Medulla oblongata (tissue), 1 donor: Measurements from ENCODE around the gene FLNB.

ENCODE experiments used
- DNase-seq: peaks from one replicate; pipeline ENCODE4 v3.0.0-alpha.2; 2015; ENCODE audit errors: extremely low spot score

FLNB gene

GRCh38 chr3:58205981-58206380, 197.8 kb downstream of the FLNB start:
- DNase-seq: no peak

GRCh38 chr3:58206406-58207011, 198.3 kb downstream of the FLNB start:
- DNase-seq: no peak

- no peak for DNase-seq
These were observed 199.7 kb downstream of the FLNB start for GRCh38 chr3:58207954-58208353.

DNA sequence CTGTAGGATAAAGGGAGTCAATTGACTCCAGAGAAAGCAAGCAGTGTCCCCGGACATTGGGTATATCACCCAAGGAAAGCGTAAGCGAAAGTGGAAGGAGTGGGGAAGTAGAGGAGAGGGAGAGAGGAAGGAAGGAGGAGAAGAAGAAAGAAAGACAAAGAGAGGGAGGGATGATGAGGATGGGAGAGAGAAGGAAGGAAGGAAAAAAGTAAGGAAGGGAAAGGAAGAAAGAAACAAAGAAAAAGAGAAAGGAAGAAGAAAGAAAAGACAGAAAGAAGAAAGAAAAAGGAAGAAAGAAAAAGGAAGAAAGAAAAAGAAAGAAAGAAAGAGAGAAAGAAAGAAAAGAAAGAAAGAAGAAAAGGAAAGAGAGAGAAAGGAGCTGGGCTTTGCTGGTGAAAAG, 201.7 kb downstream of the FLNB start:
- no peak for DNase-seq

GRCh38 chr3:58210761-58211460, 202.7 kb downstream of the FLNB start, which contains the start of gene DNASE1L3:
Gene DNASE1L3 (minus strand): TSS chr3:58210972. CDS start chr3:58210906, 66 bp downstream.
- DNase-seq: no peak

DNA sequence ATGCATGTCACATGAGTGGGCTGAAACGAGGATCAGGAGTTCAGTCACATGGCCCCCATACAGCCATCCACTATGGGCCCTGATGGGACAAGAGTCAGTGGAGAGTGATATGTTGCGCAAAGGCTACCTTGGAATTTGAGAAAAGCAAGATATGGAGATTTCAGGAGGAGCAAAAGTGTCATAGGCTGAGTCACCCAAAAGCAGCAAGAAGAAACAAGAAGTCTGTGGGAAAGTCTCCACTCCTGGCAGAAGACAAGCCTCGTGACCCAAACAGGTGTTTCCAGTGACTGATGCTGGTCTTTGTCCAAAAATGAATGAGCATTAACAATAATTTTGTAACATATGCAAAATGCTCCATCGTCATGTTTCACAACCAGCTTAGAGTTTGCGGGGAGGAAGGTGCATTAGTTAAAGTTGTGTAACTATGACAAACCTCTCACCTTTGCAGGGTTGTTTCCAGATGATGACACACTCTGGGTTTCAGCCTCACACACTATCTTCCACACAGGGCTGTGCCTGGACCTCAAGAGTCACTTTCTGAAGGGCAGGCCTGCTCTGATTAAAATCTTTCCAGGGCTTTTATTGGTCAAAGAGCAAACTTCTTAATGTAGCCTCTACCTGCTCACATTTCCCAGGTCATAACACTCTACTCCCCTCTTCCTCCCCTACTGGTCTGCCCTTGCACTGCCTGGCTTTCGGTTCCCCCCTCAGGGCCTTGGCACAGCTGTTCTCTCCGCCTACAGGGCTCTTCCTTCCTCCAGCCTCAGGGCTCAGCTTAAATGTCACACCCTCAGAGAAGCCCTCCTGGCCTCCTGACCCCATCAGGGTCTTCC, 206.5 kb downstream of the FLNB start:
- peak; percentile 49 for DNase-seq

DNA sequence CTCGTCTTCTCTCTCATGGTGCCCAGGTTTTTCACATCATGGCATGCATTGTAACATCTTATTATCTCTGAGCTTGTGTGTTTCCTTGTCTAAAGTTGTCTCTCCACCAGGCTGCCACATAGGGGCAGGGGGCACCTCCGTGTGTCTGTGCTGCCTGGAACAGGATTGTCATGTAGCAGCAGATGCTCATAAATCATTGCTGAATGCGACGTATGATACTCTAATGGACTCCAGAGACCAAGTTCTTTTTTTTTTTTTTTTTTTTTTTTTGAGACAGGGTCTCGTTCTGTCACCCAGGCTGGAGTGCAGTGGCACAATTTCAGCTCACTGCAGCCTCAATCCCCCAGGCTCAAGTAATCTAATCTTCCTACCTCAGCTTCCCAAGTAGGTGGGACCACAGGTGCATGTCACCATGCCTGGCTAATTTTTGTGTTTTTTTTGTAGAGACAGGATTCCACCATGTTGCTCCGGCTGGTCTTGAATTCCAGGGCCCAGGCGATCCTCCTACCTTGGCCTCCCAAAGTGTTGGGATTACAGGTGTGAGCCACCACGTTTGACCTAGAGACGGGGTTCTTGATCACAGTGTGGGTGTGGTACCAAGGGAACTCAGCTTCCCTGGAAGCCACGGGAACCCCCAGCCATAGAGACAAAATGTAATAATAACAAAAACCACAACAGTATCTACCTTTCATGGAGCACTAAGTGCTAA, 207.2 kb downstream of the FLNB start:
- no peak for DNase-seq

DNA sequence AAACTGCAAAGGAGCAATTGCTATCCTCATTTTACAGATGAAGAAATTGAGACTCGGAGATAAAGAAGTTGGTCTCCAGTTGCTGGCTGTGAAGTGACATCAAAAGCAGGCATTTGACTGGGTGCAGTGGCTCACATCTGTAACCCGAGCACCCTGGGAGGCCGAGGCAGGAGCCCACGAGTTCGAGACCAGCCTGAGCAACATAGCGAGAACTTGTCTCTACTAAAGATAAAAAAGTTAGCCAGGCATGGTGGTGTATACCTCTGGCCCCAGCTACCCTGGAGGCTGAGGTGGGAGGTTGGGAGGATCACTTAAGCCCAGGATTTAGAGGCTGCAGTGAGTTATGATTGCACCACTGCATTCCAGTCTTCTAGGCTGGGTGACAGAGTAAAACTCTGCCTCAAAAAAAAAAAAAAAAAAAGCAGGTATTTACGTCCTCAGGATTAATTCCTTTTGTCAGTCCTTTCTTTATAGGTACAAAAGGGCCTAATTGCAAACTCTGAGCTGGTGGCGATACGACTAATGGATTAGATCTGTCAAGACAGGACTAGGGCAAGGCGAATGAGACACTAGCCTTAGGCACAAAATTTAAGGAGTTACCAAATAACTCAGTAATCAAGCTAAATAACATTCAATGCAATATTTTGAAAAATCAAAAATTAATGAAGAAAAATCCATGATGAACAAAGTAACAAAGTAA, 208.4 kb downstream of the FLNB start:
- DNase-seq: no peak

DNA sequence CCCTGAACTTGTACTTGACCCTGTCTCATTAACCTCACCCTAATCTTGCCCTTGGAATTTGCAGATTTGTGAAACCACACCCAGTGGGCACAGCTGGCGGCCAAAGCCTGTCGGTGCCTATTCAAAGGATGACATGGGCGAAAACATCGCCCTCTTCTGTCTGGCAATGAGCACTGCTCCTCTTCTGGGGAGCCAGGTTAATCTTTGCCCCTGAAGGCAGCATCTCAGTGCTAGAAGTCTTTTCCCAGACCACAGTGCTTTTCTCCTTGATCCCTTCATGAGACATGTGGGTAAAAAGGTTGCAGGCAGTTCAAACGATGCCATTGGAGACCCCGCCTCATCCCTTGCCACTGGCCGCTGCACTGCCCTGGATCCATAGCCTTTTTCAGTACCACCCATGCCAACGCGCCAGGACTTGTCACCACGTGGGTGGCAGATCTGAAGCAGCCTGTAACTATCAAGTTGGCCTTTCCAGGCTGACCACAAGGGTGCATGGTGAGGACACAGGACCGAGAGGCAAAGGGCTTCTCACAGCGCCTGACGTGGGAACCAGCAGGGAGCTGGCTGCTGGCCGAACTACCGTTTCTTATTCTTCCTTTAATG, 209.1 kb downstream of the FLNB start:
- peak; percentile 93 for DNase-seq

- no peak for DNase-seq
These were observed 210.7 kb downstream of the FLNB start for GRCh38 chr3:58218904-58219303.
